Stimulated activated CD8-positive, alpha-beta memory T cell treated with anti-CD3 and anti-CD28 coated beads, Interleukin-4, amount 100 ng/mL, for 4 hours (primary cell): Measurements from ENCODE around the gene FGF8.

Source experiments
- DNase-seq, 2 donors: peaks; one replicate each; pipeline ENCODE4 v3.0.0-alpha.2; 2020; ENCODE audit warnings: low read depth in 2 of 2, low spot score in 1 of 2

The FGF8 gene

GRCh38 chr10:101781984-101782810, 6.3 kb upstream of the FGF8 start:
- DNase-seq = no peak

GRCh38 chr10:101781655-101781983, 5.7 kb upstream of the FGF8 start:
- no peak for DNase-seq

- peak; percentile 29 to 54 for DNase-seq
These were observed 5.1 kb upstream of the FGF8 start for GRCh38 chr10:101780818-101781654.

- no peak for DNase-seq
These were observed 4.4 kb upstream of the FGF8 start for GRCh38 chr10:101780187-101780817.

- DNase-seq = peak; percentile 56 to 74
These were observed 3.8 kb upstream of the FGF8 start for GRCh38 chr10:101779544-101780186.

GRCh38 chr10:101778781-101779543, 3.0 kb upstream of the FGF8 start:
- DNase-seq = no peak

- DNase-seq = no peak
These were observed 2.4 kb upstream of the FGF8 start for GRCh38 chr10:101778151-101778780.

GRCh38 chr10:101777619-101778145, 1.8 kb upstream of the FGF8 start:
- no peak for DNase-seq

- DNase-seq = no peak
These were observed 375 bp upstream of the FGF8 start for GRCh38 chr10:101776161-101776817.

GRCh38 chr10:101774589-101775272, 1.2 kb downstream of the FGF8 start:
- DNase-seq = no peak

GRCh38 chr10:101773923-101774588, 1.9 kb downstream of the FGF8 start:
- DNase-seq = no peak

- DNase-seq = no peak
These were observed 2.8 kb downstream of the FGF8 start for GRCh38 chr10:101772895-101773761.

GRCh38 chr10:101772017-101772894, 3.7 kb downstream of the FGF8 start:
- no peak for DNase-seq

- DNase-seq = no peak
These were observed 4.5 kb downstream of the FGF8 start for GRCh38 chr10:101771380-101771779.

- no peak for DNase-seq
These were observed 5.3 kb downstream of the FGF8 start for GRCh38 chr10:101770331-101771215.
